GM12878 (cell line): ENCODE measurements around the gene GNG12. TPM values are rescaled to one million over a fixed set of nuclear protein-coding genes. Genes with fewer than 3 reads are reported as not detected.
A peak's percentile ranks its signal among the peaks of the same experiment; 100 is the strongest.

Experiments
- ASH2L ChIP-seq: fragments of 300-600, 200-600 bp; sonication (generic); IDR thresholded peaks from 2 replicates; pipeline ENCODE4 v1.6.1; 2017; ENCODE audit warnings: low read depth, mild to moderate bottlenecking, borderline replicate concordance
- BACH1 ChIP-seq: fragments of 450-650 bp; IDR thresholded peaks from 2 replicates; pipeline ENCODE4 v1.6.1; 2017; ENCODE audit warnings: mild to moderate bottlenecking, borderline replicate concordance
- CBX3 ChIP-seq: fragments of 200-600 bp; sonication (generic); IDR thresholded peaks from 2 replicates; pipeline ENCODE4 v1.6.1; 2016; ENCODE audit warnings: low read depth, borderline replicate concordance
- E4F1 ChIP-seq: fragments of 450-650 bp; IDR thresholded peaks from 2 replicates; pipeline ENCODE4 v1.6.1; 2018; ENCODE audit warnings: borderline replicate concordance, mild to moderate bottlenecking; ENCODE audit not compliant: partially characterized antibody
- EZH2 ChIP-seq: IDR thresholded peaks from 2 replicates; pipeline ENCODE4 v1.6.1; 2012; ENCODE audit warnings: low read depth, mild to moderate bottlenecking, control low read depth, inconsistent platforms, low read length, borderline replicate concordance; ENCODE audit not compliant: control insufficient read depth
- HCFC1 ChIP-seq: fragments of 150-350 bp; IDR thresholded peaks from 2 replicates; pipeline ENCODE4 v1.6.1; 2014; ENCODE audit warnings: low read length
- IKZF1 ChIP-seq: fragments of 450-650 bp; conservative IDR thresholded peaks from 2 replicates; pipeline ENCODE4 v1.6.1; 2017; ENCODE audit warnings: antibody characterized with exemption, mild to moderate bottlenecking
- IRF4 ChIP-seq: IDR thresholded peaks from 2 replicates; pipeline ENCODE4 v1.6.1; 2011; ENCODE audit warnings: low read depth, low read length
- JUNB ChIP-seq: IDR thresholded peaks from 2 replicates; pipeline ENCODE4 v1.6.1; 2016; ENCODE audit warnings: antibody characterized with exemption, mild to moderate bottlenecking
- LARP7 ChIP-seq: fragments of 450-650 bp; IDR thresholded peaks from 2 replicates; pipeline ENCODE4 v1.6.1; 2017; ENCODE audit warnings: mild to moderate bottlenecking
- MTA2 ChIP-seq: fragments of 450-650 bp; IDR thresholded peaks from 2 replicates; pipeline ENCODE4 v1.6.1; 2016; ENCODE audit warnings: low read depth, mild to moderate bottlenecking, moderate library complexity
- POLR2AphosphoS5 ChIP-seq: IDR thresholded peaks from 2 replicates; pipeline ENCODE4 v1.6.1; 2011; ENCODE audit warnings: mild to moderate bottlenecking, low read length, inconsistent platforms
- POU2F2 ChIP-seq: IDR thresholded peaks from 3 replicates; pipeline ENCODE4 v1.6.1; 2011; ENCODE audit warnings: low read depth, mild to moderate bottlenecking, low read length, borderline replicate concordance
- PRDM15 ChIP-seq: fragments of 450-650 bp; formaldehyde crosslinking; IDR thresholded peaks from 2 replicates; pipeline ENCODE4 v1.4.0; 2020; ENCODE audit warnings: mild to moderate bottlenecking, moderate library complexity
- RAD51 ChIP-seq: fragments of 450-650 bp; IDR thresholded peaks from 2 replicates; pipeline ENCODE4 v1.6.1; 2016; ENCODE audit warnings: moderate library complexity, mild to moderate bottlenecking, inconsistent platforms
- RELA ChIP-seq: fragments of 450-650 bp; IDR thresholded peaks from 2 replicates; pipeline ENCODE4 v1.8.0; 2014; ENCODE audit warnings: borderline replicate concordance; ENCODE audit not compliant: partially characterized antibody
- SMARCA5 ChIP-seq: fragments of 450-650 bp; IDR thresholded peaks from 2 replicates; pipeline ENCODE4 v1.6.1; 2017; ENCODE audit warnings: mild to moderate bottlenecking
- STAT1 ChIP-seq: fragments of 450-650 bp; conservative IDR thresholded peaks from 2 replicates; pipeline ENCODE4 v1.6.1; 2014; ENCODE audit warnings: antibody characterized with exemption, mild to moderate bottlenecking
- TARDBP ChIP-seq: IDR thresholded peaks from 2 replicates; pipeline ENCODE4 v1.6.1; 2016; ENCODE audit warnings: borderline replicate concordance
- TCF12 ChIP-seq: IDR thresholded peaks from 2 replicates; pipeline ENCODE4 v1.6.1; 2011; ENCODE audit warnings: low read depth, mild to moderate bottlenecking, low read length
- TCF7 ChIP-seq: IDR thresholded peaks from 2 replicates; pipeline ENCODE4 v1.6.1; 2014; ENCODE audit warnings: antibody characterized with exemption, borderline replicate concordance
- ZBTB33 ChIP-seq: fragments of 450-650 bp; IDR thresholded peaks from 2 replicates; pipeline ENCODE4 v1.6.1; 2017; ENCODE audit warnings: mild to moderate bottlenecking
- polyA plus RNA-seq, 11 experiments: library from polyadenylated mRNA; depleted of rRNA in 4 of 11; unstranded in 6 of 11; stranded (reverse) in 5 of 11; fragments of >200 nt; fragmentation: Nextera tagmentation in 4 of 11; fragmentation: Illumina TruSeq in 1 of 11; extraction: Ambion mirVana in 4 of 11; extraction: Trizol in 1 of 11; gene quantifications; 1 replicate in 1 of 11; 2 replicates in 10 of 11; pipeline versions ENCODE4 v1.2.1 to v1.2.3, GENCODE V29; 2011 to 2016; ENCODE audit warnings: inconsistent platforms in 2 of 11, missing spikeins in 2 of 11, low read depth in 1 of 11
- total RNA-seq, 4 experiments: library from RNA; depleted of rRNA in 3 of 4; stranded (reverse); fragments of >200 nt in 3 of 4; fragmentation: Illumina TruSeq in 1 of 4; extraction: Trizol in 1 of 4; gene quantifications; 2 replicates each; pipeline versions ENCODE4 v1.2.1 to v1.2.3, GENCODE V29; 2013 to 2021

Gene GNG12
- total and polyA plus RNA-seq, 10 of the 15 experiments (the other 5 are each of a cell fraction or from before 2014, with no cell fraction given), result 0.22 to 32.8 (median 0.35) TPM

GRCh38 chr1:67735806-67736627, 97.2 kb downstream of the GNG12 start (continued):
- TF ChIP-seq ZBTB33, result no peak
- peak; percentile 83 for TF ChIP-seq IKZF1
- no peak for TF ChIP-seq IRF4
- TF ChIP-seq MTA2, result peak; percentile 54
- TF ChIP-seq TCF12, result peak; percentile 64; the same call in 1 of the 2 replicates
- TF ChIP-seq JUNB, result no peak
- no peak; the same call in 1 of the 2 replicates for TF ChIP-seq SMARCA5
- 0 out of 2 replicates have a peak, but pooled peaks have one; percentile 13 for TF ChIP-seq BACH1
- peak; percentile 77 for TF ChIP-seq POLR2AphosphoS5
- no peak for TF ChIP-seq CBX3
- no peak for TF ChIP-seq LARP7
- no peak for TF ChIP-seq E4F1
- TF ChIP-seq POU2F2, result peak; percentile 86; the same call in 2 of the 3 replicates
- TF ChIP-seq RAD51, result no peak
- no peak for TF ChIP-seq TCF7
- no peak for TF ChIP-seq RELA
- no peak for TF ChIP-seq PRDM15 (CRISPR knock-in tag)
- TF ChIP-seq TARDBP, result no peak
- TF ChIP-seq STAT1, result no peak
- TF ChIP-seq HCFC1, result no peak; the same call in 1 of the 2 replicates
- no peak for TF ChIP-seq EZH2
- TF ChIP-seq ASH2L, result no peak
